K562 treated with DMSO at 1 percent for 48 hours (cell line): Measurements from ENCODE around the gene MUC4. TPM values are rescaled to one million over a fixed set of nuclear protein-coding genes. Genes with fewer than 3 reads are reported as not detected.

Source experiments
- total RNA-seq: library from RNA; unstranded; fragments of 300-600 nt; gene quantifications from 2 replicates; pipeline ENCODE4 v1.2.3, GENCODE V29; 2022; ENCODE audit warnings: low replicate concordance; ENCODE audit errors: extremely low read depth

Gene MUC4
- total RNA-seq, result not detected in 2 replicates

GRCh38 chr3:195811756-195812155, at the start of gene MUC4:
Gene MUC4, minus strand, starts transcription at chr3:195811929. Its CDS starts 112 bp downstream, at chr3:195811817.

GRCh38 chr3:195720831-195721506, 90.8 kb downstream of the MUC4 start, which contains the start of gene MUC20:
Gene MUC20, plus strand, starts transcription at chr3:195720978. Its CDS starts 30 bp downstream, at chr3:195721008.

Other genes with a start within 250 kb of the MUC4 start
- gene APOD, start 228.0 kb downstream of the MUC4 start, total RNA-seq, result not detected in 2 replicates
- gene MUC20, start 91.0 kb downstream of the MUC4 start, total RNA-seq, result not detected in 2 replicates
- not detected in 2 replicates for gene TNK2, start 96.6 kb upstream of the MUC4 start, total RNA-seq